Activated CD4-positive, alpha-beta T cell treated with anti-CD3 and anti-CD28 coated beads, Interleukin-10, Interleukin-2, amounts not matched to agents 100 ng/mL and 50 ng/mL, durations not matched to agents 16 hours and 8 hours (primary cell): ENCODE measurements around the gene CAPS2.

ENCODE experiments used
- DNase-seq: peaks from one replicate; pipeline ENCODE4 v3.0.0-alpha.2; 2020

Gene CAPS2

DNA sequence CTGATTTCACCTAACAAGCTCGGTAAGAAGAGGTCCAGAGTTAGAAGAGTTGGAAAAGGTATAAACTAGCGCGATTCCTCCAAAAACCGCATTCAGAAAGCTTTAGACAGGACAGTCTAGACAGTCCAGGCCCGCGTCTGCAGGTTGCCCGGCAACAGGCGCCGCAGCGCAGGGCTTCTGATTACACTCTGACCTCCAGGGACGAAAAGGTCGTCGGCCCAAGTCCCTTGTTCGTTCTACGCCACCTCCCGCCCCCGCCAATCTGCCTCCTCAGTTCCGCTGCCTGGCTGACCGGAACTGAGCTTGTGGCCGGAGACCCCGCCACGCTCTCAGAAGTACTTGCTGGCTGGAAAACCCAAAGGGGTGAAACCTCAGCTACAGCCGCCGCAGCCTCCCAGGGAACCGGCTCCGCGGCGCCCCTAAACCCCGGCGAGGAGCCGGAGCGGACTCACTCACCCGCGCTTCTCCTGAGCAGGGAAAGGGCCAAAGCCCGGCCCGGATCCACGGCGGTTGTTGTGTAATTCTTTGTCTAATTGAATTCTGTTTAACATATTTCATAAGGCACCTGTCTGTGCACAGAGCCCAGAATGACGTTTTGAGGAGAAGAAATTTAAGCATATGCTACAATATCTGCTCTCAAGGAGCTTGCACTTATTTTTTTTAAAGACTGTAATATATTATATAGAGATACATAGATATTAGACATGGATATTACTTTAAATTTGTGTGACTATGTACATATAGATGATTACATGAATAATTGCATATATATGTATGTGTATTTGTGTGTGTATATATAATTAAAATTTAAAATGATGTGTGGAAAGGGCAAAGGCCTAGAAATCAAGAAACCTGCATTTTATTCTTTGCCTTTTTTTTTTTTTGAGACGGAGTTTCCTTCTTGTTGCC lies at the start of gene CAPS2:
Gene CAPS2 (minus strand): TSS at position 407 of the 909 bp plus-strand sequence. CDS start 3,826 bp downstream, outside the sequence.
- DNase-seq, result peak; percentile 75

DNA sequence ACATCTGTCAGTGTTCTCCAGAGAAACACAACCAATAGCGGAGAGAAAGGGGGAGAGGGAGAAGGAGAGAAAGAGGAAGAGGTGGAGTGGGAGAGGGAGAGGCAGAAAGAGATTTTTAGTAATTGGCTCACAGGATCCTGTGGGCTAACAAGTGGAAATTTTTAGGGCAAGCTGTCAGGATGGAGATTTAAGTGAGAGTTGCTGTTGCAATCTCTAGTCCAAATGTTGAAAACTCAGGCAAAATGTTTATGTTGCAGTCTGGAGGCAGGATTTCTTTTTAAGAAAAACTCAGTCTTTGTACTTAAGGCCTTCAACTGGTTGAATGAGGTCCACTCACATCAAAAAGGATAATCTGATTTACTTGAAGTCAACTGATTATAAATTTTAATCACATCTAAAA lies 48.2 kb upstream of the CAPS2 start:
- DNase-seq, result no peak

GRCh38 chr12:75374971-75375370 lies 44.8 kb upstream of the CAPS2 start:
- DNase-seq, result no peak

DNA sequence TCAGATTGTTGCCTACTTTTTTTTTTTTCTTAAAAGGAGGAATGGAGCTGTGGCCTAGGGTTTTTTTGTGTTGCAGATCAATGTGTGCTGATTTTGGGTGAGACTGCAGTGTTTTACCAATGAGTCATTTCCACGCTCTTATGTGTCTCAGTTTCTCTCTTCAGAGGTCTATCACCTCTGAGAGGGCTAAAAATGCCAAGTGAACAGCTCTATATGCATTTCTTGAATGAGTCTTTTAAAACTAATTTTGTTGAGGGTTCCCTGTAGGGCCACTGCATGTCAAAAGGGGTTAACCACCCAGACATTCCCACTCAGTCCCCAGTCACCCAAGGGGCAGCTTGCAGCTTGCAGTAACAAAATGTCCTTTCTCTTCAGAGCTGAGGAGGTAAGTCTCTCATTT lies 36.5 kb upstream of the CAPS2 start:
- DNase-seq, result peak; percentile 48

DNA sequence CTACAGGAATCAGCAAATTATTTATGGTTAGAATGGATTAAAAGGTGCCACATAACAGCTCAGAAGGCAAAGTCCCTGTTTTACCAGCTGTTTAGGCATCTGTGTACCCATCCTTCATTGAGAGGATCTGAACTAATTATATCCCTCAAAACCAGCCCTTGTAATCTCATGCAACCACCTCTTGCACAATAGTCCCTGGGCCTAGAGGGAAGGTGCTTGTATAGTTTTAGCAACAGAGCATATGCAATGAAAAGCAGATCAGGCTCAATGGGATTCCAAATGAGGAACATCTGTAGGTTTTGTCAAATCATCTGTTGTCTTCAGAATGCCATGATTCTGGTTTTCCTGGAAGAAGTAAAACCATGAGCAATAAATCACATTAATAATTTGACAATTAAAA lies 34.8 kb upstream of the CAPS2 start:
- no peak for DNase-seq

GRCh38 chr12:75361408-75361807 lies 31.3 kb upstream of the CAPS2 start:
- DNase-seq, result no peak

DNA sequence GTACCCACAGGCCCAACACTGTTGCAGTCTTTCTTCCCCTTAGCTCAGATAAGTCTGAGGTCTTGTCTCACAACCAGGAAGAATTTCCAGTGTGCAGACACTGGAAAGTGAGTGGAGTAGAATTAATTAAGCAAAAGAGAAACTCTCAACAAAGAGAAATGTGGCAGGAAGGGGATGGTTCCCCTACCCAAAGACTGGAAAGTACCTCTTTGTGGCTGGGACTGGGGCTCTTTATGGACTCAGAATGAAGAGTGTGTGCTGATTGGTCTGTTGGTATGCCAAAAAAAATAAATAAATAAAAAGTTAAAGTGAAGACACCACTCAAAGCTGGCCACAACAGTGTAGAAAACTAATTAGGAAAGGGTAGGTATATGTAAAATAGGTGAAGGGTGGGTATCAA lies 30.8 kb upstream of the CAPS2 start:
- DNase-seq, result no peak

GRCh38 chr12:75354011-75354410 lies 23.9 kb upstream of the CAPS2 start:
- DNase-seq, result no peak

DNA sequence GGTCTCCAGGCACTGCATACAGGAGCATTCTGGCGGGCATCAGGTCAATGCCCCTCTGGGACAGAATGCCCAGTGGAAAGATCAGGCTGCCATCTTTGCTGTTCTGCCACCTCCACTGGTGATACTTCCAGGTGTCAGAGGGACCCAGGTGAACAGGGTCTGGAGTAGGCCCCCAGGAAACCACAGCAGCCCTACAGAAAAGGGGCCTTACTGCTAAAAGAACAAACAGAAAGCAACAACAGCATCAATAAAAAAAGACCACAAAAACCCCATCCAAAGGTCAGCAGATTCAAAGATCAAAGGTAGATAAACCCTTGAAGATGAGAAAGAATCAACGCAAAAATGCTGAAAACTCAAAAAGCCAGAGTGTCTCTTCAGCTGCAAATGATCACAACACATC lies 20.3 kb upstream of the CAPS2 start:
- no peak for DNase-seq

- DNase-seq, result no peak
Observed at GRCh38 chr12:75349946-75350345, 19.8 kb upstream of the CAPS2 start.

DNA sequence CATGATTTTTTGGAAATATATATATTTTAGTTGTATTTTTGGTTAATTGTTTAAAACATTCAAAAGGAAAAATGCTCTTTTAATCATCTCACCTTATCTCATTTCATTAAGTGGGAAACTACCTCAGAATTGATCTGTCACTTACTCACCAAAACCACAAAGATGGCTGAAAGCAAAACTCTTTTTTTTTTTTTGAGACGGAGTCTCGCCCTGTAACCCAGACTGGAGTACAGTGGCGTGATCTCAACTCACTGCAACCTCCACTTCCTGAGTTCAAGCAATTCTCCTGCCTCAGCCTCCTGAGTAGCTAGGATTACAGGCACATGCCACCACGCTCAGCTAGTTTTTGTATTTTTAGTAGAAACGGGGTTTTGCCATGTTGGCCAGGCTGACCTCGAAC lies 16.1 kb upstream of the CAPS2 start:
- peak; percentile 68 for DNase-seq

DNA sequence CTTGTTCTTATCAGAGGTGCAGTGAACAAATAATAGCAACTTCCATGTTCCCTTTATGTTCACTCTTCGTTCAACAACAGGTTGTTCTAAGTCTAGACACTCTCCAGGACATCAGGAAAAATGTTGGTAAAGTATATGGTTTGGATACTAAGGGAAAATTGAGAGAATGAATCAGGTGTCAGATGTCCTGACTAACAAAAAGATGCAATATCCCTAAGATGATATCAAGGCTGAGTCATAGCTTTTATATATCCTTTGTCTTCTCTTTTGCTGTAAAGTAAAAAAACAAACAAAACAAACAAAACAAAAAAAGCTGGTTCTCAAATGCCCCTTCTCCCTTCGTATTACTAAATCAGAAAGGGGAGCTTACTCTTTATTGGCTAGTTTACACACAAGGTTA lies 15.4 kb upstream of the CAPS2 start:
- DNase-seq, result no peak

DNA sequence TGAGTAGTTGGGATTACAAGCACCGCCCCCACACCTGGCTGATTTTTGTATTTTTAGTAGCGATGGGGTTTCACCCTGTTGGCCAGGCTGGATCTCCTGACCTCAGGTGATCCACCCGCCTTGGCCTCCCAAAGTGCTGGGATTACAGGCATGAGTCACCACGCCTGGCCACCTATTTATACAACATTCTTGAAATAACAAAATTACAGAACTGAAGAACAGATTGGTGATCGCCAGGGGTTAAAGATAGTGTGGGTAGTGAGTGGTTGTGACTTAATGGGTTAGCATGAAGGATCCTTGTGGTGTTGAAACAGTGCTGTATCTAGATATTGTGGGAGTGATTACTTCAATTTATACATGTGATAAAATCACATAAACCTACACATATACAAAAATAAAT lies 11.7 kb upstream of the CAPS2 start:
- DNase-seq, result no peak

- peak; percentile 41 for DNase-seq
Observed at GRCh38 chr12:75337905-75338304, 7.8 kb upstream of the CAPS2 start.

- peak; percentile 86 for DNase-seq
Observed at GRCh38 chr12:75334384-75335030, 4.4 kb upstream of the CAPS2 start, which contains the start of gene GLIPR1L1. Gene GLIPR1L1 (plus strand): TSS chr12:75334670. CDS start chr12:75334729, 59 bp downstream.

GRCh38 chr12:75327642-75328041 lies 2.5 kb downstream of the CAPS2 start:
- DNase-seq, result no peak

GRCh38 chr12:75323663-75324062 lies 6.5 kb downstream of the CAPS2 start:
- DNase-seq, result no peak

DNA sequence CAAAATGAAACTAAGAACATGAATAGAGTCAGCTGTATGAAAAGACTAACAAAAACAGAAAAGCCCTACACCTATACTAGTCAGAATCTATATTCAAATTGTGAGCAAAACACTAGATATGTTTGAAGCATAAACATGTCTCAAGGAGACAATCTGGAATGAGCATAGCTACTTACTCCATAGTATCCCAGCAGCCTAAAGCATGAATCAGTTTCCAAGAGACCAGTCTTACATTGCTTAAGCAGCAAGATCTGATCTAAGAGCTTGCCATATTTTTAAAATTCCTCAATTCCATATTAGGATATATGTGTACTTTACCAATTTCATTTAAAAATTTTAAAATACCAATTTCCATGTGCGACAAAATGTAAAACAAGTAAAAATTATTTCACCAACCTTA lies 7.7 kb downstream of the CAPS2 start:
- DNase-seq, result no peak

- no peak for DNase-seq
Observed at GRCh38 chr12:75317784-75318183, 12.3 kb downstream of the CAPS2 start.

DNA sequence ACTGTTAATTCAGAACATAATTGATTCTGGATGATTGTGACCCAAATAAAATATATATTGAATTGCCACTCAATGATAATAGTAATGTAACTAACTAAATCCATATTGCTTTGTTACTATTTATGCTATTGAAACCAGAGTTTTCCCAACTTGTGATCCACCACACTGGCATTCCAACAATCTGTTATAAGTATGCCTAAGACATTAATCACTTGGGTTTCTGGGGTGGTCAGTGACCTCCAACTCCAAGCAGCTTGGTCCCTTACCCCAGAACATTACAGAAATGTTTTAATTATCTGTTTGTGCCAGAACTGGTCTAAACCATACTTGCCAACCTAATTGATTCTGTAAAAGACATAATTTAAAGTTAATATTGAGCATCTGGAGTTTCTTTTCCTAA lies 14.6 kb downstream of the CAPS2 start:
- no peak for DNase-seq

- DNase-seq, result no peak
Observed at GRCh38 chr12:75311369-75311768, 18.8 kb downstream of the CAPS2 start.

DNA sequence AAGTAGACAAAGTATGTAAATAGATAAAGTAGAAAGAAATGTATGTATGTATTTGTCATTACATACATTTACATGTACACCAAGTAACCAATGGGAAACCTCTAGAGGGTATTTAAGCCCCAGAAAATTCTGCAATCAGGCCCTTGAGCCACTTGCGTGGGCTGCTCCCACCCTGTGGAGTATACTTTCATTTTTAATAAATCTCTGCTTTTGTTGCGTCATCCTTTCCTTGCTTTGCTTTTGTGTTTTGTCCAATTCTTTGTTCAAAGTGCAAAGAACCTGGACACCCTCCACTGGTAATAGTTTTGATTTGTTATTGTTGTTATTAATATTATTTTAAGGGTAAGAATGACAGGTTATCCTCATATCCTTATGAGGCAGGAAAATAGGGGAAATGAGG lies 21.8 kb downstream of the CAPS2 start:
- no peak for DNase-seq

DNA sequence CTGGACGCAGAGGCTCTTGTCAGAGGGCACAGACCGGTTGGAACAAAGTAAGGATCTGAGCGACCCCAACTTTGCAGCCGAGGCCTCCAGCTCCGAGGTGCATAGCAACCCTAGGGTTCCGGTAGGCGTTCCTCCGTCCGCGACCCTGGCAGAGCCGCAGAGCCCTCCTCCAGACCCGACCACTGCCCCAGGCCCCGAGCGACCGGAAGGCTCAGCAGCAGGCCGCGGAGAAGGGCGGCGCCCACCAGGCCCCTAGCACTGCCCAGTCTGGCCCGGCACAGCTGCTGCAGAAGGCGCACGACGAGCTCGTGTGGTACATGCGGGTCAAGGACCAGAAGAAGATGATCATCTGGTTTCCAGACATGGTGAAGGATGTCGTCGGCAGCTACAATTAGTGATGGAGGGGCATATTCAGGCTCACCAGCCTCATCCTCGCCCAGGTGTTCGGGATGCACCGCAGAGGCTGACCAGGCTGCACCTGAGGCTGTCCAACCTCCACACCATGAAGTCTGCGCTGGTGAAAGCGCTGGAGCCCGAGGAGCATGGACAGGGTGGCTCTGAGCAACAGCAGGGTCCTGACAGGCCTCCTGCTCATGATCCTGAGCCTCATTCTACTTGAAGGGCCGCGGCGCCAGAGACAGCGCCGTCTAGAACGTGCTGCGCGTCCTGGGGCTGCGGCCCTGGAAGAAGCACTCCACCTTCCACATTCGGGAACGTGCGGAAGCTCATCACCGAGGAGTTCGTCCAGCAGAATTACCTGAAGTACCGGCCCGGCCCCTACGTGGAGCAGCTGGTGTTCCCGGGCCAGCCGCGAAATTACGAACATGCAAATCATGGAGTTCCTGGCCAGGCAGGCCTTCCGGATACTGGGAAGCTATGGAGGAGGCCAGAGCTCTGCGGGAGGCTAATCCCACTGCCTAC lies 24.5 kb downstream of the CAPS2 start:
- no peak for DNase-seq
